Transverse colon (tissue), 4 donors: ENCODE data around the gene RABEP2.

Experiments
- EP300 ChIP-seq: sonication (generic); formaldehyde crosslinking; IDR thresholded peaks from one replicate; pipeline ENCODE4 v1.6.1; 2017; ENCODE audit warnings: antibody characterized with exemption, low read depth
- POLR2A ChIP-seq: fragments of 450-650 bp; IDR thresholded peaks from one replicate; pipeline ENCODE4 v1.6.1; 2016; ENCODE audit warnings: antibody characterized with exemption, mild to moderate bottlenecking, moderate library complexity
- POLR2AphosphoS5 ChIP-seq, 3 donors: sonication (generic); formaldehyde crosslinking; IDR thresholded peaks; one replicate each; pipeline ENCODE4 v1.6.1; 2016; ENCODE audit warnings: antibody characterized with exemption in 3 of 3
- TF ChIP-seq, protein P1 (sequence below), 5 experiments: fragments of 200-600 bp in 3 of 5; fragments of 450-650 bp in 2 of 5; sonication (generic) in 3 of 5; IDR thresholded peaks; 1 replicate in 2 of 5; 2 replicates in 3 of 5; pipeline ENCODE4 v1.5.1; 2016 to 2017; ENCODE audit warnings: antibody characterized with exemption in 5 of 5, inconsistent platforms in 3 of 5, mild to moderate bottlenecking in 2 of 5, moderate library complexity in 1 of 5

DNA sequence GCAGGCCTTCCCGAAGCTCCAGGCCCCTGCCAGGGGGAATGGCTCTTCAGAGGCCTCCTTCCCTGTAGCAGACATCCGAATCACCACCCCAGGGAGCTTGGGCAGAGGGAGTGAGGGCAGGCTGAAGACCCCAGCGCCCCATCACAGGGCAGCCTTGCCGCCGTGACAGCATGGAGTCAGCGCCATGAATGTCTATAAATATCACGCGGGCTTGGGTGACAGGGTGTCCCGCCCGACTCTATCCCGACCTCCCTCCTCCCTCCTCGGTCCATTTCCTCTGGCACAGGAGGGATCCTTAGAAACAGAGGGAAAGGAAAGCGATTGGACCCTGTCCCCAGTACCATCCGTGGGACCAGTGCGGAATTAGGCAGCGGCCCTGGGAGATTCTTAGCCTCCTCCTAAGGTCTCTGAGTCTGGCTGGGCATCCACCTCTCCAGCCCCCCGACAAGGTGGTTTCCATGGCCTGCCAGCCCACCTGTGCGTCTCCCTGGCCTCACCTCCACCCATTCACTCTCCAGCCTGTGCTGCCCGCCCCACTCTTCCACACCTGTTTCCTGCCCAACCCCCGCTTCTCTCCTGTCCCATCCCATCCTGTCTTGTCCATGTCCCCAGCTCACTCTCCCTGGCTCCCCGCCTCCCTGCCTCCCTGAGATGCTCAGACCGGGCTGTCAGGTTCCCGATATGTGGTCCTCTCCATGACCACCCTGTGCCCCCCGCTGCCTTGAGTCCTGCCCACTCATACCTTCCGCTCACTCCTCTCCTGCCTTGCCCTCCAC is 41.6 kb downstream of the RABEP2 start:
- TF ChIP-seq EP300 (no peak), POLR2A (no peak), POLR2AphosphoS5 (IDR thresholded peaks at IDR 0.05) (no peak)
- TF ChIP-seq, protein P1, sequence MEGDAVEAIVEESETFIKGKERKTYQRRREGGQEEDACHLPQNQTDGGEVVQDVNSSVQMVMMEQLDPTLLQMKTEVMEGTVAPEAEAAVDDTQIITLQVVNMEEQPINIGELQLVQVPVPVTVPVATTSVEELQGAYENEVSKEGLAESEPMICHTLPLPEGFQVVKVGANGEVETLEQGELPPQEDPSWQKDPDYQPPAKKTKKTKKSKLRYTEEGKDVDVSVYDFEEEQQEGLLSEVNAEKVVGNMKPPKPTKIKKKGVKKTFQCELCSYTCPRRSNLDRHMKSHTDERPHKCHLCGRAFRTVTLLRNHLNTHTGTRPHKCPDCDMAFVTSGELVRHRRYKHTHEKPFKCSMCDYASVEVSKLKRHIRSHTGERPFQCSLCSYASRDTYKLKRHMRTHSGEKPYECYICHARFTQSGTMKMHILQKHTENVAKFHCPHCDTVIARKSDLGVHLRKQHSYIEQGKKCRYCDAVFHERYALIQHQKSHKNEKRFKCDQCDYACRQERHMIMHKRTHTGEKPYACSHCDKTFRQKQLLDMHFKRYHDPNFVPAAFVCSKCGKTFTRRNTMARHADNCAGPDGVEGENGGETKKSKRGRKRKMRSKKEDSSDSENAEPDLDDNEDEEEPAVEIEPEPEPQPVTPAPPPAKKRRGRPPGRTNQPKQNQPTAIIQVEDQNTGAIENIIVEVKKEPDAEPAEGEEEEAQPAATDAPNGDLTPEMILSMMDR (IDR thresholded peaks at IDR 0.05): no peak
